ENCODE results near the gene SCLY. TPM values are rescaled to one million over a fixed set of nuclear protein-coding genes. Genes with fewer than 3 reads are reported as not detected.
"Not testable (repeated sequence)": the region's sequence is repeated elsewhere in the genome, so short reads cannot be mapped to it uniquely, and the experiment has no call there.

Gene SCLY
- total RNA-seq, 1 donor from 2014 or later: 21.6 TPM

DNA sequence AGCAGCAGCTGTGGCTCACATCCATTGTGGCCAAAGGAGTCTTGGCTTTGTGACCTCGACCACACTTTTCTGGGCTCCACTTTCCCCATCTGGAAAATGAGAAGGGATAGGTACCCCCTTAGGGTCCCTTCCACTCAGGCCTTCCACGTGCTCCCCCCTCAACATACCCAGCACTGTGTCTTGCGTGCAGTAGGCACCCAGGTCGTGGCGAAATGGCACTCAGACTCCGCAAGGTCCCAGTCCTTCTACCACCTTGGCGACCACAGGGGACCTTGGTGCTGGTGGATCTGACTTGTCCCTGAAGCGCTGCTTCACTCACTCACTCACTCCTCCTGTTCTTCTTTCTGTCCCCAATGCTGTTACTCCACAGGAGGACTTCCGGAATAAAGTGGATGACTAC, 19.9 kb upstream of the SCLY start:
- no peak for DNase-seq (ENCODE audit: low spot score)

DNA sequence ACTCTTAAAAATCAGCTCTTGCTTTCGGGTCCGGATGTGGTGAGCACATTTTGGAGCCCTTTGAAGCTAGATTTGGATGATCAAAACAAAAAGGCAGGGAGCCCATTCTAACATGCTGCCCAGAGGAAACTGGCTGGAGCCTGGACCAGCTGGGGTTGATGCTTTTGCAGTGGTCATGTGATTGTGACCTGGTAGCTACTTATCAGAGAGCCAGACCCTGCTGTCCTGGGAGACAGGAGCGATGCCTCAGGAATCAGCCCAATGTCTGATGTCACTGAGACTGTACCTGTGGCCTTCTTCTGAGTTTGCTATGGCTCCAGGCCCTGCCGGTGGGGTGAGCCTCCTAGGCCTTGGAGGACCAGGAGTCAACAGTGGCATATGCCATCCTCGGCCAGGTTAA, 18.7 kb upstream of the SCLY start:
- DNase-seq (ENCODE audit: low spot score): no peak

DNA sequence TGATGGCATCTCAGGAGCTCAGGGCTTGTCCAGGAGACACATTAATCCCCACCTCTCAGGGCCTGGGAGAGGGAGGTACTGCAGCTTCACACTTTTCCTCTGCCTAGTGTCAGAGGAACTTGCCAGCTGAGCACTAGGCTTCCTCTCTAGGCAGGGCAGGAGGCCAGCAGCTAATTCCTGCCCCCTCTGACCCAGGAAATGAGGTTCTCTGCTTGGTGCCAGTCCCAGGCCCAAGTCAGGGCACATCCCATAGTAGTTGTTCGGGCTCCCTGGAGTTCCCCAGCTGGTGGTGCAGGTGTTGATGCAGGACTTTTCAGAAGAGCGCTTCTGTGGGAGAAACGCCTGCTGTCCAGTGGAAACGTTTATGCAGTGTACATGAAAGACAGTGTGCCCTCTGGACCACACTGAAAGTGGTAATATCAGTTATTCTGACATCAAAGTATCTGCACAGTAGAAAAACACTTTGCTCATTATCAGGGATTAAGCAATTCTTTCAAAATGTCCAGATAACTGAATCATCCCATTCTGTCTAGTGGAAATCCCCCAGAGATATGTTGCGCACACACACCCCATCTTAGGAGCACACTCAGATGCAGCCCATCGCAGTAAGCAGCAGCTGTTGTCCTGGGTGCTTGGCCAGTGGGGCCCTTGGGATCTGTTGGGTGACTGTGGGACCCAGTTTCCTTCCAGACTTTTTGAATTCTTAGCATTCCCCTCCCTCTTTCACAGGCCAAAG, 17.8 kb upstream of the SCLY start:
- DNase-seq (ENCODE audit: low spot score): no peak

DNA sequence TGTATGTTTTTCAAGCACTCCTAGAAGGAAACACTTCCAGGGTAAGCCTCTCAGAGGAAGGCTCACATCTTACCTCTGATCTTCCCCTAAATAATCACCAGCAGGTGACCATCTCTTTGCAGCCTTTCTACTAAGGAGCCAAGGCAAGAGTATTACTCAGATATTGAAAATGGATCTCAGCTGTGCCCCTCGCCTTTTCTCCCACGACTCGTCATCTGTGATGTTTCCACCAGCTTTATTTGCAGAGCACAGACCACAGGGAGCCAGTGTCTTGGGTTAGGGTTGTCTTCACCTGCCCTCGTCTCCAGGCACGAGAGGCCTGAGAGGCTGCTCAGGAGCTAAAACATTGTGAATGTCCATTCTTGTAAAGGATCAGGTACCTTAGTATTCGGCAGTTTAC, 16.9 kb upstream of the SCLY start:
- DNase-seq (ENCODE audit: low spot score): no peak

DNA sequence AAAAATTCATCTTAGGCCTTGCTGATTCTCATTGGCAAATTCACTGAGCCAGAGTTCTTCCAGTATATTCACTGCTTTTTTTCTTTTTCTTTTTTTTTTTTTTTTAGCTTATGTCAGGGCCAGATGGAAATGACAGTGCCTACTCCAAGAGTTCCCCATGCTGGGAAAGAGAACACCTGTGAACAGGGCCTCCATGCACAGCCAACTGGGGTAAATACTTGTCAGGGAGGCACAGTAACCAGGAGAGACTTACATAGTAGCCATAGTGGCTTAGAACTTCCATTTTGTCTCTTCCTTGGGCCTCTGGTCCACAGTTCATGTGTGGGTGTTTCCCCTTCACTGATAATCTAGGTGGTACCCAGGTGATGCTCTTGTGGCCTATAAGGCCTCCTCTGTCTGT, 15.2 kb upstream of the SCLY start:
- DNase-seq (ENCODE audit: low spot score): no peak

DNA sequence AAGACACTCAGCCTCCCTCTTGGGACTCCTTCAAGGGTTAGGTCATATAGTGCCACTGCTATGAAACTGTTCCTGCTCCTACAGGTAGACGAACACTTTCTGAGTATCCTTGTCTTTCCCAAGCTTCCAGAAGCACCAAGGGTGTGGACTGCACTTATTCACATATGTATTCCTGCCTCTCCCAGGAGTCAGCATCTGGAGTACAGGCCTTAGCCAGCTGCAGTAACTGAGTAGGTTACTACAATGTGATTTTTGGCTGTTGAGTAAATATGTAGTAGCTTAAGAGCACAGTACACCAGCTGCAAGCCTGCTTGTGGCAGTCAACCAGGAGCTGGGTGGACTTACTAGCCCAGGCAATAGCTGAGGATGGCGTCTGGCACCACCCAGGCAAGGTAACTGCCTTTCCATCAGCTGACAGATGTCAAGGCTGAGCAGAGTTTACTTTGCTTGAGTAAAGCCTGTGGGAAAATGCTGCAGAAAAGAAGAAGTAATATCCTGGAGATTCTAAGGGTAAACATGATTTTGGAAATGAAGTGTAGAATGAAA, 14.0 kb upstream of the SCLY start:
- DNase-seq (ENCODE audit: low spot score): no peak

DNA sequence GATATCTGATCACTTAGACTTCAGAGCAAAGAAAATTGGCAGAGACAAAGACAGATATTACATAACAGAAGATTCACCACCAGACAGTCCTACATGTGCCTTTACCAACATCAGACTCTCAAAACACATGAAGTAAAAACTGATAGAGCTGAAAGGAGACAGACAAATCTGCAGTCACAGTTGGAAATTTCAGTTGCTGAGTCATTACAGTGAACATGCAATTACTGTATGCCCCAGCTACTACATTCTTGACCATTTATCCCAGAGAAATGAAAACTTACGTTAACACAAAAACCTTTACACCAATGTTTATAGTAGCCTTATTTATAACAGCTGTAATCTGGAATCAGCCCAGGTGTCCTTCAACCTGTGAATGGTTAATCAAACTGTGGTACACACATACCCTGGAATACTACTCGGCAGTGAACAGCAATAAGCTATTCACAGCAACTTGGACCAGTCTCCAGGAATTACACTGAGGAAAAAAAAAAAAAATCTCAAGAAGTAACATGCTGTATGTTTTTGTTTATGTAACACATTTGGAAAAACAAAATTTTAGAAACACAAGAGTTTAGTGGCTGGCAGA, 7.5 kb upstream of the SCLY start:
- DNase-seq (ENCODE audit: low spot score): no peak

DNA sequence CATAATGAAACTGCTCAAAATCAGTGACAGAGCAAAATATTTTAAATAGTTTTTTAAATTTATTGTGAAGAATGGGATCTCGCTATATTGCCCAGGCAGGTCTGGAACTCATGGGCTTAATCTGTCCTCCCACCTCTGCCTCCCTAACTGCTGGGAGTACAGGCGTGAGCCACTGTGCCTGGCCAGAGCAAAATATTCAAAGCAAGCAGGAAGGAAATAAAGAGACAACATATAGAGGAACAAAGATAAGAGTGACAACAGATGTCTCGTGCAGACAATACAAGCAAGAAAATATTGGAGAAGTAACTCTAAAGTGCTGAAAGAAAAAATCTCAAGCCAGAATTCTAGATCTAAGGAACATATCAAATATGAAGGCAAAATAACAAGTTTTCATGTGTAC, 5.0 kb upstream of the SCLY start:
- DNase-seq (ENCODE audit: low spot score): no peak

DNA sequence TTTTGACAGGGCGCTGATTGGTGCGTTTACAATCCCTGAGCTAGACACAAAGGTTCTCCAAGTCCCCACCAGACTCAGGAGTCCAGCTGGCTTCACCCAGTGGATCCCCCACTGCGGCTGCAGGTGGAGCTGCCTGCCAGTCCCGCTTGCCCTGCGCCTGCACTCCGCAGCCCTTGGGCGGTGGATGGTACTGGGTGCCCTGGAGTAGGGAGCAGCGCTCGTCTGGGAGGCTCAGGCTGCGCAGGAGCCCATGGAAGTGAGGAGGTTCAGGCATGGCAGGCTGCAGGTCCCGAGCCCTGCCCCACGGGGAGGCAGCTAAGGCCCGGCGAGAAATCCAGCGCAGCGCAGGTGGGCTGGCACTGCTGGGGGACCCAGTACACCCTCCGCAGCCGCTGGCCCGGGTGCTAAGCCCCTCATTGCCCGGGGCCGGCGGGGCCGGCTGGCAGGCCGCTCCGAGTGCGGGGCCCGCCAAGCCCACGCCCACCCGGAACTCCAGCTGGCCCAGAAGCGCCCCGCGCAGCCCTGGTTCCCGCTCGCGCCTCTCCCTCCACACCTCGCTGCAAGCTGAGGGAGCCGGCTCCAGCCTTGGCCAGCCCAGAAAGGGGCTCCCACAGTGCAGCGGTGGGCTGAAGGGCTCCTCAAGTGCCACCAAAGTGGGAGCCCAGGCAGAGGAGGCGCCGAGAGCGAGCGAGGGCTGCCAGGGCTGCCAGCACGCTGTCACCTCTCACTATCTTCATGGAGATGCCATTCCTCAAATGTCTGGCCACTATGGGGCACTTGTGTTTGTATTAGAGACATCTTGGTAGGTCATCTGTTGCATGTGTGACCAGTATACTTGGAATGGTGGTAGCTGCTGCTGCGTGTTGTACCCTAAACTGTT, 2.9 kb upstream of the SCLY start:
- DNase-seq (ENCODE audit: low spot score): not testable (repeated sequence)

DNA sequence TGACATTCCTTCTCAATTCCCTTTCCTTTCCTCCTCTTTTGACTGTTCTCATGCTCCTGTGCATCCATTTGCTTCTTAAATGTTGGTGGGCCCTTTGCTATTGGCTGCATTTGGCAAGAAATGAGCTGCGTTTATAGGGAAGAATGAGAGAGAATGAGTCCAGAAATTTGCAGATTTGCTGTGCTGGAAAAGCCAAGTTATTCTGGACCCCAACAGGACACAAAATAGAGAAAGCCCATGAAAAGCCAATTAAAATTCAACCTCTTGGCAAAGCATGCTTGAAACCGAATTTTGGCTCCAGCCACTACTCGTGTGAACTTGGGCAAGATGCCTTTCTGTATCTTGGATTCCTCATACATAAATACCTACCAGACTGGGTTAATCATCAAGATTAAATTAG, 1.3 kb upstream of the SCLY start:
- DNase-seq (ENCODE audit: low spot score): no peak

DNA sequence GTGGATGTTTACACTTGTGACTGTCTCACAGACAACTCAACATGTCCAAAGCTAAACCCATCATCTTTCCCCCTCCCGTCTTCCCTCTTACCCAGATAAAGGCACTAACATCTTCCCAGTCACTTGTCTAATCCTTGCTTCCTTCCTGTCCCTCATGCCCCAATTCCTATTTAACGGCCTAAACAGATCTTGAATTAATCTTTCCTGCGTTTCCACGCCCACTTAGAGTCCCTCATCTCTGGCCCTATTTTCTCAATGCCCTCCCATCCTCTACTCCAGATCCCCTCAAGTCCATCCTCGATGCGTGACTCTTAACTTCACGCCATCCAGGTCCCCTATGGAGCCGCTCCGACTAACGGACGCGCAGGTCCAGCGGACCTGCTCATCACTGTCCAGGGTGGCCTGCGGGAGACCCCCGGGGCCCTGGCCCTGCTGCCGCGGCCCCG, 682 bp upstream of the SCLY start:
- no peak for DNase-seq (ENCODE audit: low spot score)

DNA sequence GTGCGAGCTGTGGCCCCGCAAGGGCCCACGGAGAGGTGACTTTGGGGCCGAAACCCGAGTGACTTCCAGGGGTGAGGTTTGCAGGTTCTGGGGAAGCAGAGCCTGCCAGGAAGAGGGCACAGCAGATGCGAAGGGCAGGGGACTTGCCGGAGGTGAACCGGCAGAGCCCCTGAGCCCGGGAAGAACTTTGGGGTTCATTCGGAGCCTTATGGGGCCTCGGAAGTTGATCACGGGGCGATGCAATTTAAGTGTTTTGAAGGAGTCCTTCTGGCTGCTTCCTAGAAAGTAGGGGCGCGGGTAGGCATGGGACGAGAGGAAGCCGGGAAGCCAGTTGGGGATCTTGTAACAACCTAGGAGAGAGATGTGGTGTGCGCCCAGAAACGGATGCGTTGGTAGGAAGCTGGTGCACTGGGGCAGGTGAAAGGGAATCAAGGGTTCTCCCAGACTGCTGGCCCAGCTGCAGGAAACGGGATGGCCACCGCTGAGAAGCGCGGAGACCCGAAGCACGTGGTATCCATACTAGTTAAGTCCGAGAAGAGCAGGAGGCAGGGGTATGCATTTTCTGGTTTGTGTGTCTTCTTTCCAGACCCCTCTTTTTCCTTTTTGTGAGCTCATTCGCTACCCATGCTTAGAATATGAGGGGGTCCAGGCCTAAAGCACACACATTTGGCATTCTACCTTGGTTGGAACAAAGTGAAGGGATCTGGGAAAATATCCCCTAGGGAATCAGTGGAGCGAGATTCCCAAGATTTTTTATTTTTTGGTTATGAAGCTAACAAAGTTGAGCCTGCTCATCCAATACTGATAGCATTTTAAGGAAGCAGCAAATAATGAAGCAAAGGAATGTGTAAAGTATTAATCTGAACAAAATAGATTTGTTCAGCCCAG, 758 bp downstream of the SCLY start:
- no peak for DNase-seq (ENCODE audit: low spot score)

DNA sequence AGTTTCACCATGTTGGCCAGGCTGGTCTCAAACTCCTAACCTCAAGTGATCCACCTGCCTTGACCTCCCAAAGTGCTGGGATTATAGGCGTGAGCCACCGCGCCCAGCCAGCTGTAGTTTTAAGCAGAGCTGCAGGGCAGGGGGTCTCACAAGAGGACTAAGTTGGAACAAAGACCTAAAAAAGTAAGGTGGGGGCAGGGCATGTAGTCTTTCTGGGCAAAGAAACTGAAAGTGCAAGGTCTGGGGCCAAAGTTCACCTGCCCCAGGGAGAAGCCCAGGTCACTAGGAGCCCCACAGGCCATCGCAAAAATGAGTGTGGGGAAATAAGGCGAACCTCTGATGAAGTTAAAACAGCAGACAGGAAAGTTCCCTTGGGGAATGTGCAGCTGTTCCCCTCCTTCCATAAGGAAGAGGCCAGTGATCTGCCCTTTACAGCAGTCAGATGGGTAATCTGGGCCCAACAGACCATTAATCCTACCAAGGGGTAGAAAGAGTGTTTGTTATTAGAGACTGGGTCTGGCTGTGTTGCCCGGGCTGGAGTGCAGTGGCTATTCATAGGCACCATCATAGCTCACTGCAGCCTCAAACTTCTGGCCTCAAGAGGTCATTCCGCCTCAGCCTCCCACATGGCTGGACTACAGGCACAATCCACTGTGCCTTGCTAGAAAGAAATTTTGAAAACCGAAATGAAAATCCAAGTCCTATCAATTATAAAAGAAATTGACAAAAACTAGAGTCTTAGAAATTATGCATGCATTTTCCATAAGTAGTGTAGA, 2.8 kb downstream of the SCLY start:
- no peak for DNase-seq (ENCODE audit: low spot score)

DNA sequence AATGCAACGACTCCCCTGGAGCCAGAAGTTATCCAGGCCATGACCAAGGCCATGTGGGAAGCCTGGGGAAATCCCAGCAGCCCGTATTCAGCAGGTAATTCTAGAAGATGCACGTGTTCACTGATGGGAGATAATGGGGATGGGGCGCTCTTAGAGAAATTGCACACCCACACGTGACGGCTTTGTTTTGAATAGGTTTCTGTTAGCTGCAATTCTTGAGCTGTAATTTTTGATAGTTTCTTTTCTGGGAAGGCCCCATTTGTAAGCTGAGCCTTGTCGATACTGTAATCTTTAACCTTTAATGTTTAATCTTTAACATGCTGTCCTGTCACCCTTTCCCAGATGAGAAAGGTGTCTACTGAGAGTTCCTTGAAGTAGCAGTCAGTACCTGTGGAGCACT, 3.6 kb downstream of the SCLY start:
- DNase-seq (ENCODE audit: low spot score): no peak

DNA sequence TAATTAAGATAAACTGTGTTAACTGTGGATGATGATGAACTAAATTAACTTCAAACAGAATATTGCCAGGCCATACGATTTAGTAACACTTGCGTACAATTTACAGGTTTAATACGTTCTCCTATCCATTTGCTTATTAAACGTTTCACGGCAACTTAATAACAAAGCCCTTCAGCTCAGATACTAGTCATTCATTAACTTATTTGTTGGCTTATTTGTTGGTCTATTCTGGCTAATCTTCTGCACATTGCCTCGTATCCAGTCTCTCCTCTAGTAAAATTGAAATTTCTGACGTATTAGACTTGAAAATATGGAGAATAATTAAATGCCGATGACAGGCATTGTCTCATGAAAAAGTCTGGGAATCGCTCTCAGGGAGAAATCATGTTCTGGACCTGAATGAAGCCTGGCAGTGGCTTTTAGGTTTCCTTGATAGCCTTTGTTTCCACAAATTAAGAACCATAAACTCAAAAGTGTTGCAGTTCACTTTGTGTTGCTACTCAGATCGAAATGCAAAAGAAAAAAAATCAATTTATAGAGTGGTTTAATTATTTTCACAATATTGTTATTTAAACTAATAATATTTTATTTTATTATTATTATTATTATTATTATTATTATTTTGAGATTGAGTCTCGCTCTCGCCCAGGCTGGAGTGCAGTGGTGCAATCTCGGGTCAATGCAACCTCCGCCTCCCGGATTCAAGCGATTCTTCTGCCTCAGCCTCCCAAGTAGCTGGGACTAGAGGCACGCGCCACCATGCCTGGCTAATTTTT, 4.5 kb downstream of the SCLY start:
- no peak for DNase-seq (ENCODE audit: low spot score)

DNA sequence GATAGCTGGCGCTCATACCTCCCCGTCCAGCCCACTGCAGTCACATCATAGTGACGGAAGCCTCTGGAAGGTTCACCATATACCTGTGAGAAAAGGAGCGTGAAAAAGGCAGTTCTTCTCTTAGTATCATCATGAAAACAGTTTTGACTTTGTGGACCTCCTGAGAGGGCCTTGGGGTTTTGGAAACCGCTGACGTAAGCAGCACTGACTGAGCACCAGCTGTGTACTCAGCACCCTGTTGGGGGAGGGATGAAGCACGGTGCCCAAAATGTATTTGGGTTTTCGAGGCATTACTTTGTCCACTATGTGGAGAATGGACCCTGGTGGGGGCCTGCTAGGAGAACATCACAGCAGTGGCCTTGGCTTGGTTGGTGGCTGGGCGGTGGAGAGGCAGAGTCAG, 5.4 kb downstream of the SCLY start:
- DNase-seq (ENCODE audit: low spot score): no peak

DNA sequence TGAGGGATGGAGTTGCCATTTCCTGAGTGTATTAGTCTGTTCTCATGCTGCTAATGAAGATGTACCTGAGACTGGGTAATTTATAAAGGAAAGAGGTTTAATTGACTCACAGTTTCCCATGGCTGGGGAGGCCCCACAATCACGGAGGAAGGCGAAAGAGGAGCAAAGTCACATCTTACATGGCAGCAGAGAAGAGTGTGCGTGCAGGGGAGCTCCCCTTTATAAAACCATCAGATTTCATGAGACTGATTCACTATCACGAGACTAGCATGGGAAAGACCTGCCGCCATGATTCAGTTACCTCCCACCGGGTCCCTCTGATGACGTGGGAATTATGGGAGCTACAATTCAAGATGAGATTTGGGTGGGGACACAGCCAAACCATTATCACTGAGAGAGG, 5.9 kb downstream of the SCLY start:
- DNase-seq (ENCODE audit: low spot score): not testable (repeated sequence)

DNA sequence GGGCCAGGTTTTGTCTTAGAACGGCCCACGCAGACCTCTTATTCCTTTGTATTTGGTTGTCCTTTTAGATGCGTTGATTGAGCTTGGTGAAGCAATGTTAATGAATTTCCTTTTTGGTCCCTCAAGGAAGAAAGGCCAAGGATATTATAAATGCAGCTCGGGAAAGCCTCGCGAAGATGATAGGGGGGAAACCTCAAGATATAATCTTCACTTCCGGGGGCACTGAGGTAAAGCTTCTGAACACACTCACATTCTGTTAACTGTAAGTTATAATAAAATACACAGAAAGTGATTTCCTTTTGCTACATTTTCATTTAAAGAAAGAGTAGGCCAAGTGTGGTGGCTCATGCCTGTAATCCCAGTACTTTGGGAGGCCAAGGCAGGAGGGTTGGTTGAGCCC, 7.1 kb downstream of the SCLY start:
- DNase-seq (ENCODE audit: low spot score): no peak

DNA sequence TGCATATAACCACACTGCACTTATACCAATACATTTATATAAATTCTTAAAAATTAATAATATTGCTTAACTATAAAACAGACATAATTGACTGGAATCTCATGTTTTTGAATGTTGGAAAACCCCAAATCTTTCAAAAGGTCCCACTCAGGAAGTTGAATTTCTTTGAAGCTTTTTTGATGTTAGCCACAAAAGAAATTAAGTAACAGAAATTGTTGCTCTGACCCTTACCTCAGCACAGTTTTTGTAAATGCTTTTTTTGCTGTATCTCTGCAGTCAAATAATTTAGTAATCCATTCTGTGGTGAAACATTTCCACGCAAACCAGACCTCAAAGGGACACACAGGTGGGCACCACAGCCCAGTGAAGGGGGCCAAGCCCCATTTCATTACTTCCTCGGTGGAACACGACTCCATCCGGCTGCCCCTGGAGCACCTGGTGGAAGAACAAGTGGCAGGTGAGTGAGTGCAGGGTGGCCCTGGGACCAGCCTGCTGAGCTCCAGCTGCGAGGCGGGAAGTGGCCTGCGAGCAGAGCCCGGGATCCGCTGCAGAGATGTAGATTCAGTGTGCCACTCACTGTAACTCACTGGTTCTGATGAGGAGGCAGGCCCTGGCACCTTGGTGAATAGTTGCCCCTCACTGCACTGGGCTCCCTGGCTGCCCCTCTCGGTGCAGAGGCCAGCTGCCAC, 8.4 kb downstream of the SCLY start:
- DNase-seq (ENCODE audit: low spot score): no peak

All from ureter (tissue), 1 donor.